SK-N-SH (cell line): ENCODE measurements around the gene SYDE1. TPM values are rescaled to one million over a fixed set of nuclear protein-coding genes. Genes with fewer than 3 reads are reported as not detected.

Experiments used
- CTCF ChIA-PET: fragments of 300-600, 350-600 bp; formaldehyde crosslinking; extraction: SDS; loops from one replicate; lab custom pipeline; 2021; lab: Yijun Ruan, JAX
- POLR2A ChIA-PET: fragments of 350-600 bp; sonication (Branson Sonifier 250); formaldehyde crosslinking; extraction: SDS; loops from one replicate; lab custom pipeline; 2020; ENCODE audit warnings: antibody characterized with exemption, inconsistent platforms; lab: Yijun Ruan, JAX
- DNase-seq: peaks from one replicate; pipeline ENCODE4 v3.0.0; 2012
- H2AFZ ChIP-seq: fragments of 200-600 bp; sonication (generic); 2 replicates; pipeline ENCODE4 v1.8.1; 2016; ENCODE audit warnings: antibody characterized with exemption, mild to moderate bottlenecking, low read depth
- H3F3A ChIP-seq: fragments of 200-600 bp; sonication (generic); replicated peaks from 2 replicates; pipeline ENCODE3; 2016; ENCODE audit warnings: antibody characterized with exemption, mild to moderate bottlenecking; ENCODE audit not compliant: insufficient read depth
- H3K27ac ChIP-seq, 2 experiments: fragments of 200-500 bp in 1 of 2; fragments of 200-600 bp in 1 of 2; sonication (Bioruptor generic) in 1 of 2; sonication (generic), shearing (Covaris generic) in 1 of 2; 2 replicates each; pipeline versions ENCODE4 v1.5.1 to v1.6.1; 2014 to 2016; ENCODE audit warnings: low read depth in 2 of 2, inconsistent platforms in 1 of 2, low read length in 1 of 2, mild to moderate bottlenecking in 1 of 2, mixed read lengths in 1 of 2
- H3K27me3 ChIP-seq: fragments of 200-600 bp; sonication (generic), shearing (Covaris generic); 2 replicates; pipeline ENCODE4 v1.6.1; 2016; ENCODE audit warnings: mixed run types; ENCODE audit not compliant: insufficient read depth
- H3K36me3 ChIP-seq, 2 experiments: fragments of 200-500 bp in 1 of 2; fragments of 200-600 bp in 1 of 2; sonication (Bioruptor generic) in 1 of 2; sonication (generic) in 1 of 2; replicated peaks in 1 of 2; 2 replicates each; pipeline versions ENCODE3 to v1.5.1; 2014 to 2016; ENCODE audit warnings: low read length in 1 of 2, mild to moderate bottlenecking in 1 of 2; ENCODE audit not compliant: insufficient read depth in 2 of 2, control insufficient read depth in 1 of 2
- H3K4me1 ChIP-seq, 2 experiments: fragments of 200-500 bp in 1 of 2; fragments of 200-600 bp in 1 of 2; sonication (Bioruptor generic) in 1 of 2; sonication (generic), shearing (Covaris generic) in 1 of 2; 2 replicates each; pipeline versions ENCODE4 v1.5.1 to v1.6.1; 2014 to 2016; ENCODE audit warnings: low read depth in 1 of 2, low read length in 1 of 2, mixed run types in 1 of 2; ENCODE audit not compliant: insufficient read depth in 2 of 2, control insufficient read depth in 1 of 2
- H3K4me2 ChIP-seq: fragments of 200-600 bp; sonication (generic), shearing (Covaris generic); 2 replicates; pipeline ENCODE4 v1.6.1; 2017; ENCODE audit warnings: mixed run types
- H3K4me3 ChIP-seq, 2 experiments: fragments of 200-500 bp in 1 of 2; fragments of 200-600 bp in 1 of 2; sonication (Bioruptor generic) in 1 of 2; sonication (generic), shearing (Covaris generic) in 1 of 2; 2 replicates each; pipeline versions ENCODE4 v1.5.1 to v1.8.1; 2014 to 2016; ENCODE audit warnings: low read depth in 2 of 2, inconsistent platforms in 1 of 2, low read length in 1 of 2, mild to moderate bottlenecking in 1 of 2, mixed read lengths in 1 of 2, moderate library complexity in 1 of 2
- H3K79me2 ChIP-seq: fragments of 200-600 bp; sonication (generic); 2 replicates; pipeline ENCODE4 v1.8.1; 2017; ENCODE audit warnings: mild to moderate bottlenecking; ENCODE audit not compliant: insufficient read depth
- H3K9ac ChIP-seq: fragments of 200-600 bp; sonication (generic); 2 replicates; pipeline ENCODE4 v1.6.1; 2017; ENCODE audit warnings: mixed run types
- H3K9me2 ChIP-seq: fragments of 200-600 bp; sonication (generic); 2 replicates; pipeline ENCODE4 v1.6.1; 2017; ENCODE audit warnings: mixed run types
- H3K9me3 ChIP-seq: fragments of 200-600 bp; sonication (generic); 2 replicates; pipeline ENCODE4 v1.6.1; 2017; ENCODE audit warnings: mixed run types, mild to moderate bottlenecking, moderate library complexity
- H4K20me1 ChIP-seq: fragments of 200-600 bp; sonication (generic); 2 replicates; pipeline ENCODE4 v1.6.1; 2017; ENCODE audit warnings: mild to moderate bottlenecking, mixed run types; ENCODE audit not compliant: insufficient read depth
- EP300 ChIP-seq, 2 experiments: IDR thresholded peaks; 2 replicates each; pipeline versions ENCODE4 v1.4.0 to v1.6.1; 2012; ENCODE audit warnings: borderline replicate concordance in 1 of 2, low read depth in 1 of 2, low read length in 1 of 2
- FOXJ3 ChIP-seq: sonication (generic); formaldehyde crosslinking; IDR thresholded peaks from 2 replicates; pipeline ENCODE4 v1.5.1; 2020; ENCODE audit warnings: mild to moderate bottlenecking, missing genetic modification reagents
- MEF2A ChIP-seq: IDR thresholded peaks from 2 replicates; pipeline ENCODE4 v1.4.0; 2012; ENCODE audit warnings: low read depth, borderline replicate concordance
- NFIC ChIP-seq: IDR thresholded peaks from 2 replicates; pipeline ENCODE4 v1.4.0; 2012; ENCODE audit warnings: borderline replicate concordance
- NRF1 ChIP-seq: IDR thresholded peaks from 2 replicates; pipeline ENCODE4 v1.6.1; 2012; ENCODE audit warnings: low read depth, mild to moderate bottlenecking, low read length
- PBX3 ChIP-seq: IDR thresholded peaks from 2 replicates; pipeline ENCODE4; 2012
- RAD21 ChIP-seq: IDR thresholded peaks from 2 replicates; pipeline ENCODE4 v1.6.1; 2012; ENCODE audit warnings: mild to moderate bottlenecking, low read length
- RCOR1 ChIP-seq: fragments of 150-350 bp; IDR thresholded peaks from 2 replicates; pipeline ENCODE4 v1.6.1; 2017; ENCODE audit warnings: antibody characterized with exemption, low read length
- RXRA ChIP-seq: IDR thresholded peaks from 2 replicates; pipeline ENCODE4 v1.4.0; 2012; ENCODE audit warnings: low read depth, mild to moderate bottlenecking, borderline replicate concordance
- SIN3A ChIP-seq: IDR thresholded peaks from 2 replicates; pipeline ENCODE4 v1.6.1; 2012; ENCODE audit warnings: low read depth, mild to moderate bottlenecking, low read length, moderate library complexity, borderline replicate concordance
- SMC3 ChIP-seq: IDR thresholded peaks from 2 replicates; pipeline ENCODE4 v1.6.1; 2012; ENCODE audit warnings: low read depth, low read length, improper control_type of control experiment
- TAF1 ChIP-seq: IDR thresholded peaks from 2 replicates; pipeline ENCODE4 v1.6.1; 2012; ENCODE audit warnings: low read depth, mild to moderate bottlenecking, low read length, moderate library complexity, borderline replicate concordance
- USF2 ChIP-seq: fragments of 150-350 bp; IDR thresholded peaks from 2 replicates; pipeline ENCODE4 v1.6.1; 2017; ENCODE audit warnings: antibody characterized with exemption, low read length, low read depth, borderline replicate concordance
- YY1 ChIP-seq: IDR thresholded peaks from 2 replicates; pipeline ENCODE4 v1.4.0; 2012; ENCODE audit warnings: low read depth, mild to moderate bottlenecking
- WGBS: methylation state at CpG from one replicate; pipeline ENCODE4 v1.1.6; 2017; ENCODE audit warnings: low lambda C conversion rate; 5-methylcytosine and 5-hydroxymethylcytosine counted together
- polyA plus RNA-seq, 3 experiments: library from polyadenylated mRNA; depleted of rRNA; stranded (reverse); fragments of >200 nt; gene quantifications; 2 replicates each; pipeline ENCODE4 v1.2.3, GENCODE V29; 2012
- TF ChIP-seq, protein P1 (sequence below): fragments of 200-600 bp; sonication (generic); IDR thresholded peaks from 2 replicates; pipeline ENCODE4 v1.6.1; 2017; ENCODE audit warnings: antibody characterized with exemption, mild to moderate bottlenecking, moderate library complexity

SYDE1 gene
- polyA plus RNA-seq, 1 of the 3 experiments (the other 2 are of a cell fraction): 44.1 TPM

DNA sequence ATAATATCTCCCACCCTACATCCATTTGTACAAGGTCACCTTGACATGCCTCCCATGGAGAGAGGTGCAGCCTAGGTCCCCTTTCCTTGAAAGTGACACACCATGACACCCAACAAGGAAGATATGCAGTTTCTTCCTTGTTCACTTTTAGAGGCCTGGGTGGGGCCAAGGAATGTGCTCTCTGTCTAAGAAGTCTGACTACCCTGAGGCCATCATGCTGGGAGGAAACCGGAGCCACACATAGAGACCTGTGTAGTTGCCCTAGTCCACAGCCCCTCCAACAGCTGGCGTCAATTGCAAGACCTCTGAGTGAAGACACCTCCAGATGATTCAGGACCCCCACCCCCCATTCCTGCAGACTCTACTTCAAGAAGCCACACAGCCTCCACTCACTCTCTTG, 11.0 kb downstream of the SYDE1 start:
- Histone ChIP-seq H3K9me2 (no peaks in the 10 kb centered on the region), H4K20me1 (0 out of 2 replicates have a peak, but pooled peaks cover 8% of the 10 kb centered on the region), H3K27ac (no peak overlapping the region), H3K4me3 (no peak overlapping the region), H3K79me2 (peaks cover 2% of the 10 kb centered on the region; the same call in 1 of the 2 replicates), H3K27me3 (no peaks in the 10 kb centered on the region), H3F3A (peaks cover 15% of the 10 kb centered on the region), H3K36me3 (peaks cover 31 to 62% of the 10 kb centered on the region in 2 experiments), H3K9ac (no peak overlapping the region), H3K4me2 (no peak overlapping the region), H3K9me3 (no peaks in the 10 kb centered on the region), H2AFZ (no peak overlapping the region), H3K4me1 (peaks cover 0 to 3% of the 10 kb centered on the region in 2 experiments; a peak in 1 of 4 replicates)
- TF ChIP-seq TAF1: no peak
- no peak for TF ChIP-seq NRF1
- no peak for TF ChIP-seq RXRA
- TF ChIP-seq, protein P1, sequence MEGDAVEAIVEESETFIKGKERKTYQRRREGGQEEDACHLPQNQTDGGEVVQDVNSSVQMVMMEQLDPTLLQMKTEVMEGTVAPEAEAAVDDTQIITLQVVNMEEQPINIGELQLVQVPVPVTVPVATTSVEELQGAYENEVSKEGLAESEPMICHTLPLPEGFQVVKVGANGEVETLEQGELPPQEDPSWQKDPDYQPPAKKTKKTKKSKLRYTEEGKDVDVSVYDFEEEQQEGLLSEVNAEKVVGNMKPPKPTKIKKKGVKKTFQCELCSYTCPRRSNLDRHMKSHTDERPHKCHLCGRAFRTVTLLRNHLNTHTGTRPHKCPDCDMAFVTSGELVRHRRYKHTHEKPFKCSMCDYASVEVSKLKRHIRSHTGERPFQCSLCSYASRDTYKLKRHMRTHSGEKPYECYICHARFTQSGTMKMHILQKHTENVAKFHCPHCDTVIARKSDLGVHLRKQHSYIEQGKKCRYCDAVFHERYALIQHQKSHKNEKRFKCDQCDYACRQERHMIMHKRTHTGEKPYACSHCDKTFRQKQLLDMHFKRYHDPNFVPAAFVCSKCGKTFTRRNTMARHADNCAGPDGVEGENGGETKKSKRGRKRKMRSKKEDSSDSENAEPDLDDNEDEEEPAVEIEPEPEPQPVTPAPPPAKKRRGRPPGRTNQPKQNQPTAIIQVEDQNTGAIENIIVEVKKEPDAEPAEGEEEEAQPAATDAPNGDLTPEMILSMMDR: no peak
- no peak for TF ChIP-seq NFIC
- TF ChIP-seq RAD21: no peak
- no peak for TF ChIP-seq EP300 (IDR thresholded peaks at IDR 0.05; ENCODE audit: borderline replicate concordance in 1 of 2, low read depth in 1 of 2, low read length in 1 of 2)
- TF ChIP-seq FOXJ3 (CRISPR knock-in tag): no peak
- TF ChIP-seq RCOR1: no peak
- no peak for TF ChIP-seq USF2
- TF ChIP-seq MEF2A: no peak
- ChIA-PET CTCF (interaction anchor here (1.1 kb wide), 1 partner anchor 27 kb away, joined by 3 read pairs; no protein-coding TSS in a partner anchor), POLR2A (no interaction called here)
- 100% methylated on average over 1 of the region's 2 CpGs for WGBS
- no peak for DNase-seq

- H3K4me3 ChIP-seq: no peak overlapping the region
- WGBS: 96% methylated on average over 4 of the region's 20 CpGs
- POLR2A ChIA-PET: no interaction called here
- H3K9me3 ChIP-seq: no peaks in the 10 kb centered on the region
- no peak for DNase-seq
- no peak overlapping the region for H2AFZ ChIP-seq
- H3K4me2 ChIP-seq: no peak overlapping the region
- no peak overlapping the region for H3K27ac ChIP-seq
- no peaks in the 10 kb centered on the region for H3K9me2 ChIP-seq
- no peak overlapping the region for H3K9ac ChIP-seq
- TF ChIP-seq RAD21: no peak
- no peak for TF ChIP-seq FOXJ3 (CRISPR knock-in tag)
- TF ChIP-seq SMC3: no peak
- TF ChIP-seq MEF2A: no peak
- TF ChIP-seq, protein P1: no peak
- no peak for TF ChIP-seq NFIC
- no peak for TF ChIP-seq PBX3
- TF ChIP-seq SIN3A: no peak
- no peak for TF ChIP-seq TAF1
- TF ChIP-seq NRF1: no peak
- TF ChIP-seq EP300 (IDR thresholded peaks at IDR 0.05; ENCODE audit: borderline replicate concordance in 1 of 2, low read depth in 1 of 2, low read length in 1 of 2): no peak
- TF ChIP-seq YY1: no peak
- TF ChIP-seq, all 33 proteins: peak for 0
- Histone ChIP-seq H3F3A (peaks cover 8% of the 10 kb centered on the region), H3K4me1 (peaks cover 0 to 10% of the 10 kb centered on the region in 2 experiments; a peak in 1 of 4 replicates), H4K20me1 (0 out of 2 replicates have a peak, but pooled peaks cover 8% of the 10 kb centered on the region), H3K27me3 (no peaks in the 10 kb centered on the region), H3K79me2 (peaks cover 9% of the 10 kb centered on the region; the same call in 1 of the 2 replicates), H3K36me3 (peaks cover 26 to 55% of the 10 kb centered on the region in 2 experiments)
- CTCF ChIA-PET: interaction anchor here (1.1 kb wide), 1 partner anchor 28 kb away, joined by 3 read pairs; no protein-coding TSS in a partner anchor
Observed at GRCh38 chr19:15118789-15119494, 11.7 kb downstream of the SYDE1 start.
